ENCODE data around the gene ASB9.

The ASB9 gene

GRCh38 chrX:15224747-15225146 lies 45.1 kb downstream of the ASB9 start:
- H3K27me3 Mint-ChIP-seq = no peaks in the 10 kb centered on the region
- H3K4me1 Mint-ChIP-seq (ENCODE audit: low read depth in 2 of 2) = peaks cover 3% of the 10 kb centered on the region in 2 donors
- no peaks in the 10 kb centered on the region for H3K36me3 Mint-ChIP-seq (ENCODE audit: insufficient read depth)
- no peaks in the 10 kb centered on the region for H3K9me3 Mint-ChIP-seq
- H3K4me3 Mint-ChIP-seq = no peak overlapping the region
- DNase-seq (no peak), ATAC-seq (replicated peaks) (no peak)
- no peak overlapping the region for H3K27ac Mint-ChIP-seq

- no peak overlapping the region for H3K27ac Mint-ChIP-seq
- H3K4me1 Mint-ChIP-seq (ENCODE audit: low read depth in 2 of 2) = peaks cover 3% of the 10 kb centered on the region in 2 donors
- H3K4me3 Mint-ChIP-seq = no peak overlapping the region
- DNase-seq (no peak), ATAC-seq (replicated peaks) (no peak)
- H3K9me3 Mint-ChIP-seq = no peaks in the 10 kb centered on the region
- no peaks in the 10 kb centered on the region for H3K27me3 Mint-ChIP-seq
- H3K36me3 Mint-ChIP-seq (ENCODE audit: insufficient read depth) = no peaks in the 10 kb centered on the region
These were observed 48.6 kb downstream of the ASB9 start for GRCh38 chrX:15221321-15221720.

- peaks cover 3% of the 10 kb centered on the region in 2 donors for H3K4me1 Mint-ChIP-seq (ENCODE audit: low read depth in 2 of 2)
- no peak for ATAC-seq (replicated peaks)
- no peaks in the 10 kb centered on the region for H3K9me3 Mint-ChIP-seq
- no peak overlapping the region for H3K4me3 Mint-ChIP-seq
- peaks cover 0 to 5% of the 10 kb centered on the region in 2 donors for H3K27me3 Mint-ChIP-seq
- H3K27ac Mint-ChIP-seq = no peak overlapping the region
- DNase-seq = no peak
- no peaks in the 10 kb centered on the region for H3K36me3 Mint-ChIP-seq (ENCODE audit: insufficient read depth)
These were observed 52.7 kb downstream of the ASB9 start for GRCh38 chrX:15217161-15217560.

- Mint-ChIP-seq H3K27me3 (peaks cover 0 to 5% of the 10 kb centered on the region in 2 donors), H3K27ac (no peak overlapping the region), H3K9me3 (no peaks in the 10 kb centered on the region), H3K4me1 (ENCODE audit: low read depth in 2 of 2) (peaks cover 3% of the 10 kb centered on the region in 2 donors), H3K4me3 (no peak overlapping the region), H3K36me3 (ENCODE audit: insufficient read depth) (no peaks in the 10 kb centered on the region)
- DNase-seq (no peak), ATAC-seq (replicated peaks) (no peak)
These were observed 53.6 kb downstream of the ASB9 start for GRCh38 chrX:15216280-15216679.

- DNase-seq = no peak
- H3K27ac Mint-ChIP-seq = no peak overlapping the region
- H3K4me3 Mint-ChIP-seq = no peak overlapping the region
- H3K4me1 Mint-ChIP-seq (ENCODE audit: low read depth in 2 of 2) = no peaks in the 10 kb centered on the region
- no peaks in the 10 kb centered on the region for H3K36me3 Mint-ChIP-seq (ENCODE audit: insufficient read depth)
- ATAC-seq (replicated peaks) = no peak
- no peaks in the 10 kb centered on the region for H3K9me3 Mint-ChIP-seq
- peaks cover 0 to 5% of the 10 kb centered on the region in 2 donors for H3K27me3 Mint-ChIP-seq
These were observed 54.5 kb downstream of the ASB9 start for GRCh38 chrX:15215366-15215765.

- Mint-ChIP-seq H3K27ac (no peak overlapping the region), H3K4me1 (ENCODE audit: low read depth in 2 of 2) (no peaks in the 10 kb centered on the region), H3K36me3 (ENCODE audit: insufficient read depth) (no peaks in the 10 kb centered on the region), H3K27me3 (peaks cover 0 to 5% of the 10 kb centered on the region in 2 donors), H3K4me3 (no peak overlapping the region), H3K9me3 (no peaks in the 10 kb centered on the region)
- ATAC-seq (replicated peaks) (no peak), DNase-seq (no peak)
These were observed 55.3 kb downstream of the ASB9 start for GRCh38 chrX:15214588-15214987.

GRCh38 chrX:15209096-15209495 lies 60.8 kb downstream of the ASB9 start:
- ATAC-seq (replicated peaks) = no peak
- DNase-seq = no peak
- Mint-ChIP-seq H3K27ac (no peak overlapping the region), H3K4me1 (ENCODE audit: low read depth in 2 of 2) (peaks cover 11 to 15% of the 10 kb centered on the region in 2 donors), H3K4me3 (no peak overlapping the region), H3K27me3 (no peaks in the 10 kb centered on the region), H3K36me3 (ENCODE audit: insufficient read depth) (no peaks in the 10 kb centered on the region), H3K9me3 (no peaks in the 10 kb centered on the region)

GRCh38 chrX:15207994-15208393 lies 61.9 kb downstream of the ASB9 start:
- Mint-ChIP-seq H3K27ac (no peak overlapping the region), H3K36me3 (ENCODE audit: insufficient read depth) (no peaks in the 10 kb centered on the region), H3K27me3 (no peaks in the 10 kb centered on the region), H3K4me3 (no peak overlapping the region), H3K4me1 (ENCODE audit: low read depth in 2 of 2) (peaks cover 14 to 24% of the 10 kb centered on the region in 2 donors), H3K9me3 (no peaks in the 10 kb centered on the region)
- ATAC-seq (replicated peaks) = no peak
- DNase-seq = no peak

GRCh38 chrX:15207384-15207783 lies 62.5 kb downstream of the ASB9 start:
- Mint-ChIP-seq H3K9me3 (no peaks in the 10 kb centered on the region), H3K27ac (no peak overlapping the region), H3K4me3 (no peak overlapping the region), H3K27me3 (no peaks in the 10 kb centered on the region), H3K36me3 (ENCODE audit: insufficient read depth) (no peaks in the 10 kb centered on the region), H3K4me1 (ENCODE audit: low read depth in 2 of 2) (peaks cover 17 to 30% of the 10 kb centered on the region in 2 donors)
- ATAC-seq (replicated peaks) = no peak
- no peak for DNase-seq

- H3K4me3 Mint-ChIP-seq = no peak overlapping the region
- no peaks in the 10 kb centered on the region for H3K9me3 Mint-ChIP-seq
- DNase-seq (no peak), ATAC-seq (replicated peaks) (no peak)
- H3K27me3 Mint-ChIP-seq = no peaks in the 10 kb centered on the region
- H3K27ac Mint-ChIP-seq = peak overlapping the region in 1 of 2 donors; percentile 41
- H3K4me1 Mint-ChIP-seq (ENCODE audit: low read depth in 2 of 2) = peaks cover 20 to 34% of the 10 kb centered on the region in 2 donors
- no peaks in the 10 kb centered on the region for H3K36me3 Mint-ChIP-seq (ENCODE audit: insufficient read depth)
These were observed 63.6 kb downstream of the ASB9 start for GRCh38 chrX:15206306-15206705.

- Mint-ChIP-seq H3K4me1 (ENCODE audit: low read depth in 2 of 2) (peaks cover 20 to 35% of the 10 kb centered on the region in 2 donors), H3K4me3 (peak overlapping the region; percentile 31 to 40), H3K27me3 (no peaks in the 10 kb centered on the region), H3K36me3 (ENCODE audit: insufficient read depth) (peaks cover 3% of the 10 kb centered on the region), H3K9me3 (no peaks in the 10 kb centered on the region), H3K27ac (peak overlapping the region; percentile 66 to 78)
- DNase-seq (no peak), ATAC-seq (replicated peaks) (no peak)
These were observed 65.6 kb downstream of the ASB9 start for GRCh38 chrX:15204130-15204751.

- no peak for DNase-seq
- Mint-ChIP-seq H3K4me3 (peak overlapping the region; percentile 31 to 40), H3K4me1 (ENCODE audit: low read depth in 2 of 2) (peaks cover 20 to 35% of the 10 kb centered on the region in 2 donors), H3K27ac (peak overlapping the region; percentile 66 to 78), H3K9me3 (no peaks in the 10 kb centered on the region), H3K36me3 (ENCODE audit: insufficient read depth) (peaks cover 3% of the 10 kb centered on the region), H3K27me3 (no peaks in the 10 kb centered on the region)
- no peak for ATAC-seq (replicated peaks)
These were observed 66.2 kb downstream of the ASB9 start for GRCh38 chrX:15203694-15204093.

- Mint-ChIP-seq H3K9me3 (no peaks in the 10 kb centered on the region), H3K36me3 (ENCODE audit: insufficient read depth) (peaks cover 3% of the 10 kb centered on the region), H3K4me3 (peak overlapping the region in 1 of 2 donors; percentile 46), H3K27ac (peak overlapping the region in 1 of 2 donors; percentile 36), H3K27me3 (no peaks in the 10 kb centered on the region), H3K4me1 (ENCODE audit: low read depth in 2 of 2) (peaks cover 17 to 35% of the 10 kb centered on the region in 2 donors)
- no peak for ATAC-seq (replicated peaks)
- no peak for DNase-seq
These were observed 67.3 kb downstream of the ASB9 start for GRCh38 chrX:15202454-15203177.

- no peaks in the 10 kb centered on the region for H3K9me3 Mint-ChIP-seq
- ATAC-seq (replicated peaks) (no peak), DNase-seq (no peak)
- no peak overlapping the region for H3K27ac Mint-ChIP-seq
- no peak overlapping the region for H3K4me3 Mint-ChIP-seq
- peaks cover 3% of the 10 kb centered on the region for H3K36me3 Mint-ChIP-seq (ENCODE audit: insufficient read depth)
- H3K27me3 Mint-ChIP-seq = no peaks in the 10 kb centered on the region
- peaks cover 12 to 27% of the 10 kb centered on the region in 2 donors for H3K4me1 Mint-ChIP-seq (ENCODE audit: low read depth in 2 of 2)
These were observed 69.0 kb downstream of the ASB9 start for GRCh38 chrX:15200871-15201270.
